ENCODE measurements around the gene UNC45B. TPM values are rescaled to one million over a fixed set of nuclear protein-coding genes. Genes with fewer than 3 reads are reported as not detected.

Gene UNC45B, protein sequence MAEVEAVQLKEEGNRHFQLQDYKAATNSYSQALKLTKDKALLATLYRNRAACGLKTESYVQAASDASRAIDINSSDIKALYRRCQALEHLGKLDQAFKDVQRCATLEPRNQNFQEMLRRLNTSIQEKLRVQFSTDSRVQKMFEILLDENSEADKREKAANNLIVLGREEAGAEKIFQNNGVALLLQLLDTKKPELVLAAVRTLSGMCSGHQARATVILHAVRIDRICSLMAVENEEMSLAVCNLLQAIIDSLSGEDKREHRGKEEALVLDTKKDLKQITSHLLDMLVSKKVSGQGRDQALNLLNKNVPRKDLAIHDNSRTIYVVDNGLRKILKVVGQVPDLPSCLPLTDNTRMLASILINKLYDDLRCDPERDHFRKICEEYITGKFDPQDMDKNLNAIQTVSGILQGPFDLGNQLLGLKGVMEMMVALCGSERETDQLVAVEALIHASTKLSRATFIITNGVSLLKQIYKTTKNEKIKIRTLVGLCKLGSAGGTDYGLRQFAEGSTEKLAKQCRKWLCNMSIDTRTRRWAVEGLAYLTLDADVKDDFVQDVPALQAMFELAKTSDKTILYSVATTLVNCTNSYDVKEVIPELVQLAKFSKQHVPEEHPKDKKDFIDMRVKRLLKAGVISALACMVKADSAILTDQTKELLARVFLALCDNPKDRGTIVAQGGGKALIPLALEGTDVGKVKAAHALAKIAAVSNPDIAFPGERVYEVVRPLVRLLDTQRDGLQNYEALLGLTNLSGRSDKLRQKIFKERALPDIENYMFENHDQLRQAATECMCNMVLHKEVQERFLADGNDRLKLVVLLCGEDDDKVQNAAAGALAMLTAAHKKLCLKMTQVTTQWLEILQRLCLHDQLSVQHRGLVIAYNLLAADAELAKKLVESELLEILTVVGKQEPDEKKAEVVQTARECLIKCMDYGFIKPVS
- total RNA-seq (2022; extraction: Qiagen RNA extraction) = not detected in 5 replicates

GRCh38 chr17:35147375-35147905 is at the start of gene UNC45B:
TSS of gene UNC45B (plus strand) at chr17:35147817. CDS start at chr17:35148264, 447 bp downstream.

GRCh38 chr17:35119370-35120165 is 28.0 kb upstream of the UNC45B start, which contains the start of gene RAD51D:
TSS of gene RAD51D (minus strand) at chr17:35119860. CDS start at chr17:35119613, 247 bp downstream.

GRCh38 chr17:35121315-35121714 is 26.3 kb upstream of the UNC45B start, which contains the start of gene FNDC8:
TSS of gene FNDC8 (plus strand) at chr17:35121615. CDS start at chr17:35121694, 79 bp downstream.

DNA sequence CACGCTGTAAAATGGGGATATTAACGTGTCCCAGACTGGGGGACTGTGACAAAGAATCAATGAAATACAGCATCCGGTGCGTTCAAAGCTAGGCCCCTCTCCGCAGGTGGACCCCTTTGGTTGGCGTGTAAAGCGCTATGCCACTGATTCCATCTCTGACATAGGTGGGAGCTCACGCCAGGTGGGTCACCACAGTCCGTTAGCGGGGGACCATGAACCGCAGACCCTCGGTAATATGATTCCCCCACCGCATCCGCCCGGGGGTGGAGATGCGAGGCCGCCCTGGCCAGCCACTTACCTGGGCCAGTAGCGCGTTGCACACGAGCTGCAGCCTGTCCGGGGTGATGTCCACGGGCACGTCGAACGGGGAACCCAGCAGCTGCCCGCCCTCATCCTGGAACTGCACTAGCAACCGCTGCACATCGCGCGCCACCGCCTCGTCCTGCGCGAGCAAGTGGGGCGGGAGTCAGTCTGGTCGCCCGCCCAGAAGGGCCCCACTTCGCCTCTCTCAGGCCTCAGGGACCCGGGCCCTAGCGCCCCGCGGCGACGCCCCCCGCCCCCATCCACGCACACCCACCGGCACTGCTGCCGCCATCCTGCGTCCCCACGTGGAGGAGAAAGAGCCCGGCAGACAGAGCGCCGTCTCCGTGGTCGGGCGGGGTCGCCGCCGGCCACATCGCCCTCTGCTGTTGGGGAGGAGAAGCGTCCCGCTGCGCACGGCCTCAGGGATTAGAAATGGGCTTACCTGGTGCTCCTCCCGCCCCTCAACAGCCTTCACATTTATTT is 5.7 kb upstream of the UNC45B start, which contains the start of gene NLE1:
Gene NLE1, minus strand, starts transcription at position 623 of the 786 bp plus-strand sequence. Its CDS starts 28 bp downstream, at position 595.

DNA sequence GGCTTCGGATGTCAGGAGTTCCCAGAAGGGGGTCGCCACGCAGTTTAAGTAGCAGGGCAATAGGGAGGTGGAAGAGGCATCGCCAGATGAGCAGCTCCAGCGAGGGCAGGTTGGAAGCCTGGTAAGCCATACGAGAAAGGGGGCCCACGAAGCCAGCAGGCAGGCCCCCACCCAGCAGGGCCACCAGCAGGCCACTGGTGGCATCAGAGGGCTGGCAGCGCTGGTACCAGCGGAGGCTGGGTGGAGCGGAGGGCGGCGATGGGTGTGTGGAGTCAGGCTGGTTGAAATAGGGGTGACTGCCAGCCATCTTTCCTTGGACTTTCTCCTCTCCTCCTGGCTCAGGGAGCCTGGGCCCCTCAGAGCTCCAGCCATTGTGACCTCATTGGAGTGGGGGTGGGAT is 46.4 kb downstream of the UNC45B start, which contains the start of gene SLC35G3:
Gene SLC35G3, minus strand, starts transcription at position 393 of the 400 bp plus-strand sequence. Its CDS starts 86 bp downstream, at position 307.

Other genes starting within 250 kb of the UNC45B start
- 0.77 to 1.5 TPM (median 1.3 TPM) in 5 replicates for gene CCT6B, start 186.4 kb upstream of the UNC45B start, total RNA-seq (2022; extraction: Qiagen RNA extraction)
- 12.7 to 16.7 TPM (median 14.5 TPM) in 5 replicates for gene ZNF830, start 186.3 kb upstream of the UNC45B start, total RNA-seq (2022; extraction: Qiagen RNA extraction)
- gene LIG3, start 167.3 kb upstream of the UNC45B start, total RNA-seq (2022; extraction: Qiagen RNA extraction) = 17.5 to 21.6 TPM (median 17.9 TPM) in 5 replicates
- gene RFFL, start 84.1 kb upstream of the UNC45B start, total RNA-seq (2022; extraction: Qiagen RNA extraction) = 43.4 to 55.8 TPM (median 50.1 TPM) in 5 replicates
- 24.5 to 31.0 TPM (median 27.6 TPM) in 5 replicates for gene RAD51D, start 28.0 kb upstream of the UNC45B start, total RNA-seq (2022; extraction: Qiagen RNA extraction)
- gene FNDC8, start 26.2 kb upstream of the UNC45B start, total RNA-seq (2022; extraction: Qiagen RNA extraction) = not detected in 5 replicates
- 30.6 to 40.9 TPM (median 38.3 TPM) in 5 replicates for gene NLE1, start 5.5 kb upstream of the UNC45B start, total RNA-seq (2022; extraction: Qiagen RNA extraction)
- not detected in 5 replicates for gene SLC35G3, start 46.6 kb downstream of the UNC45B start, total RNA-seq (2022; extraction: Qiagen RNA extraction)
- gene SLFN5, start 95.3 kb downstream of the UNC45B start, total RNA-seq (2022; extraction: Qiagen RNA extraction) = 2.1 to 3.2 TPM (median 2.7 TPM) in 5 replicates
- 4.7 to 6.7 TPM (median 6.2 TPM) in 5 replicates for gene SLFN11, start 225.8 kb downstream of the UNC45B start, total RNA-seq (2022; extraction: Qiagen RNA extraction)